Lower lobe of right lung (tissue), 2 donors: ENCODE measurements around the gene PHF23. TPM values are rescaled to one million over a fixed set of nuclear protein-coding genes. Genes with fewer than 3 reads are reported as not detected.

ENCODE experiments used
- ATAC-seq, 2 donors: fragments of 200-7000 bp; cut with Tn5 transposase; one replicate each; pipeline ENCODE4 v1.9.1; 2020 to 2022; ENCODE audit warnings: mild to moderate bottlenecking in 2 of 2, moderate library complexity in 2 of 2
- DNase-seq: peaks from one replicate; pipeline ENCODE4 v3.0.0-alpha.2; 2020
- H3K27ac ChIP-seq: fragments of 200-600 bp; one replicate; pipeline ENCODE4 v1.8.0; 2022
- H3K27me3 ChIP-seq: fragments of 200-600 bp; one replicate; pipeline ENCODE4 v1.8.0; 2022; ENCODE audit warnings: low read depth
- H3K36me3 ChIP-seq: fragments of 200-600 bp; one replicate; pipeline ENCODE4 v1.8.0; 2022; ENCODE audit warnings: mild to moderate bottlenecking
- H3K4me1 ChIP-seq: fragments of 200-600 bp; one replicate; pipeline ENCODE4 v1.8.0; 2022
- H3K4me3 ChIP-seq: fragments of 200-600 bp; one replicate; pipeline ENCODE4 v1.8.0; 2022; ENCODE audit warnings: mild to moderate bottlenecking
- H3K9me3 ChIP-seq: fragments of 200-600 bp; one replicate; pipeline ENCODE4 v1.8.0; 2022
- intact Hi-C: fragments of 100-400 bp; cut with DNase I; formaldehyde crosslinking; loops from one replicate; pipeline ENCODE4 v1.11.0; 2022
- total RNA-seq: library from RNA; stranded (reverse); fragmentation: NEBNext Ultra II Directional; extraction: Animal tissue kit (Norgen Biotek cat#: 25700); gene quantifications from one replicate; pipeline ENCODE4 v1.2.1, GENCODE V29; 2021
- TF ChIP-seq, protein P1 (sequence below): fragments of 200-600 bp; IDR thresholded peaks from one replicate; pipeline ENCODE4 v1.8.0; 2022; ENCODE audit warnings: antibody characterized with exemption, mild to moderate bottlenecking
- donor health status: DM: no; HTN: yes; CAD: no; lungs with severe emphysema.

Gene PHF23
- total RNA-seq, 1 donor from 2014 or later, result 33.9 TPM

DNA sequence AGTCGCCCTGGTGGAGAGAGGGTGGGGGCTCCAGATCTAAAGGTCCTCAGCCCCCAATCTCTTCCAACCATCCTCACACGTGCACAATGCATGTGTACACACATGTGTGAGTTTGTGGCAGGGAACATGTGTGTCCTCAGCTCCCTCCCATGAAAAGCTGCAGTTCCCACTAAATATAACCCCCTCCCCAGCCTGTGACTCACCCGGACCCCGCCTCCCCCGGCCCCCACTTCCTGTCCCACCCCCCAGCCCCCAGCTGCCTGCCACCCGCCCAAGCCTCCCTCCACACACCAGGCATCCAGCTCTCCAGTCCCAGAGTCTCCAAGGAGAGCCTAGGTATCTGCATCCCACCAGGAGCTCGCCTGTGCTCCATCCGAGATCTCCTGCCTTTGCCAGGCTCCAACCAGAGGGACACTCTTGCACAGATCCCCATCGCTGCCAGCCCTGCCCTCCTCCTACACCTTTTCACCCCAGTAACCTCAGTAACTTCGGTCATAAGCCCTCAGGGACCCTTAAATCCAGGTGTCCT lies 23.5 kb downstream of the PHF23 start:
- Histone ChIP-seq H3K9me3 (no peaks in the 10 kb centered on the region), H3K27ac (peak overlapping the region; percentile 80), H3K27me3 (no peaks in the 10 kb centered on the region), H3K36me3 (no peaks in the 10 kb centered on the region), H3K4me3 (peak overlapping the region; percentile 70), H3K4me1 (peaks cover 63% of the 10 kb centered on the region)
- TF ChIP-seq, protein P1, sequence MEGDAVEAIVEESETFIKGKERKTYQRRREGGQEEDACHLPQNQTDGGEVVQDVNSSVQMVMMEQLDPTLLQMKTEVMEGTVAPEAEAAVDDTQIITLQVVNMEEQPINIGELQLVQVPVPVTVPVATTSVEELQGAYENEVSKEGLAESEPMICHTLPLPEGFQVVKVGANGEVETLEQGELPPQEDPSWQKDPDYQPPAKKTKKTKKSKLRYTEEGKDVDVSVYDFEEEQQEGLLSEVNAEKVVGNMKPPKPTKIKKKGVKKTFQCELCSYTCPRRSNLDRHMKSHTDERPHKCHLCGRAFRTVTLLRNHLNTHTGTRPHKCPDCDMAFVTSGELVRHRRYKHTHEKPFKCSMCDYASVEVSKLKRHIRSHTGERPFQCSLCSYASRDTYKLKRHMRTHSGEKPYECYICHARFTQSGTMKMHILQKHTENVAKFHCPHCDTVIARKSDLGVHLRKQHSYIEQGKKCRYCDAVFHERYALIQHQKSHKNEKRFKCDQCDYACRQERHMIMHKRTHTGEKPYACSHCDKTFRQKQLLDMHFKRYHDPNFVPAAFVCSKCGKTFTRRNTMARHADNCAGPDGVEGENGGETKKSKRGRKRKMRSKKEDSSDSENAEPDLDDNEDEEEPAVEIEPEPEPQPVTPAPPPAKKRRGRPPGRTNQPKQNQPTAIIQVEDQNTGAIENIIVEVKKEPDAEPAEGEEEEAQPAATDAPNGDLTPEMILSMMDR, result no peak
- intact Hi-C loops, result no loop called here
- DNase-seq (no peak), ATAC-seq (no peak)

DNA sequence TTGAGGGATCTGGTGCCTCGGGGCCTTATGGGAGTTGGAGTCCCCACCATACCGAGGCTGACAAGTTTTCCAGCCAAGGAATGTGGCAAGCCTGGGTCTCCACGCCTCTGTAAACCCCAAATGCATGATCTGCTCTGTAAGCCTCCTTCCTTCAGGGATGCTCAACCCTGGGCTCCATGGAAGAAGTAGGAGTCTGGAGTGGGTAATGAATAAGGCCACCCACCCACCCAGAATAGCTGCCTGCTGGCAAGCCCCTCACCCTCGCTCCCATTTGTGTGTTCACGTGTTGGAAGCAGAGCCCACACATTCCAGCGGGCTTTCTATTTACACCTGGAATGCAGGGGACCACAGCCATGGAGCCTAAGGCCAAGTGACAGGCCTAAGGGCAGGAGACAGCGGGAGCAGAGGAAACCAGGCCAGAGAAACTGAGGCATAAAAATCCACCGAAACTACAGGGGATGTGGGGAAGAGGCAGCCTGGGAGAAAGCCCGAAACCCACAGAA lies 24.1 kb downstream of the PHF23 start:
- intact Hi-C loops, result no loop called here
- DNase-seq (no peak), ATAC-seq (no peak)
- Histone ChIP-seq H3K27ac (peak overlapping the region; percentile 80), H3K27me3 (no peaks in the 10 kb centered on the region), H3K4me1 (peaks cover 58% of the 10 kb centered on the region), H3K36me3 (no peaks in the 10 kb centered on the region), H3K4me3 (peak overlapping the region; percentile 70), H3K9me3 (no peaks in the 10 kb centered on the region)
- TF ChIP-seq, protein P1, result no peak

- ATAC-seq (peak; percentile 94 to 95), DNase-seq (peak; percentile 99)
- H3K4me3 ChIP-seq, result peak overlapping the region; percentile 70
- no peaks in the 10 kb centered on the region for H3K27me3 ChIP-seq
- H3K4me1 ChIP-seq, result peaks cover 57% of the 10 kb centered on the region
- no peaks in the 10 kb centered on the region for H3K36me3 ChIP-seq
- intact Hi-C loops, result no loop called here
- peak overlapping the region; percentile 80 for H3K27ac ChIP-seq
- H3K9me3 ChIP-seq, result no peaks in the 10 kb centered on the region
- TF ChIP-seq, protein P1, result peak; percentile 52
These were observed 24.7 kb downstream of the PHF23 start for GRCh38 chr17:7214300-7215135.

DNA sequence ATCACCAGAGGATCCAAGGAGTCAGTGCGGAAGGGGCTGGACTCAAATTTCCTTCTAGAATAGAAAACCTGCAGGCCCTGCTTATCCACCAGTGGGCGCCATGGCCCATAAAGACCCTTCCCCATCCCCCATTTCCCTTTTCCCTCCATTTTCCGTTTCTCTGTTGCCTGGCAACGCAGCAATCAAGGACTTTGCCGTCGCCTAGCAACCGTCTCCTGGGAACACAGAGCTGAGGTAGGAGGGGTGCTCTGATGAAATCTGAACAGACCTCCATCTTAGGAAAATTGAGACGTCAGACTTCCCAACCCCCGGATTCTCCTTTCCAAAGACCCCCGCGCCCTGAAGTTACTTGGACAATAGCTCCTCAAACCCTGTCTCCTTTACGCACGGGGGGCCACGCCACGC lies 25.4 kb downstream of the PHF23 start:
- DNase-seq, result peak; percentile 84
- peak; percentile 4 to 22 for ATAC-seq
- intact Hi-C loops, result no loop called here
- H3K9me3 ChIP-seq, result no peaks in the 10 kb centered on the region
- H3K4me1 ChIP-seq, result peaks cover 51% of the 10 kb centered on the region
- peak overlapping the region; percentile 70 for H3K4me3 ChIP-seq
- no peaks in the 10 kb centered on the region for H3K36me3 ChIP-seq
- TF ChIP-seq, protein P1, result peak; percentile 35
- H3K27me3 ChIP-seq, result no peaks in the 10 kb centered on the region
- H3K27ac ChIP-seq, result peak overlapping the region; percentile 80

GRCh38 chr17:7211491-7212273 lies 27.6 kb downstream of the PHF23 start:
- Histone ChIP-seq H3K9me3 (no peaks in the 10 kb centered on the region), H3K27me3 (no peaks in the 10 kb centered on the region), H3K4me1 (peaks cover 33% of the 10 kb centered on the region), H3K36me3 (no peaks in the 10 kb centered on the region), H3K27ac (no peak overlapping the region), H3K4me3 (no peak overlapping the region)
- no peak for DNase-seq
- TF ChIP-seq, protein P1, result no peak
- ATAC-seq, result no peak
- intact Hi-C loops, result no loop called here
